Measurements from ENCODE around the gene NRXN3.

The NRXN3 gene

GRCh38 chr14:78667141-78667540, 497.0 kb downstream of the NRXN3 start:
- CTCF ChIA-PET, result no interaction called here
- POLR2A ChIA-PET, result no interaction called here
- Histone ChIP-seq H3K4me3 (ENCODE audit: low read depth, low read length) (no peak overlapping the region), H3K36me3 (ENCODE audit: control insufficient read depth in 2 of 2, insufficient read depth in 1 of 2, low read length in 2 of 2) (no peaks in the 10 kb centered on the region), H3K27ac (ENCODE audit: extremely low read depth, low read depth, low read length) (no peak overlapping the region), H3K4me1 (ENCODE audit: control insufficient read depth, insufficient read depth, low read length) (no peaks in the 10 kb centered on the region), H3K9me3 (ENCODE audit: control insufficient read depth, insufficient read depth, low read depth, low read length) (no peaks in the 10 kb centered on the region)
- TF ChIP-seq OVOL3 (tag by site-specific recombination; IDR thresholded peaks at IDR 0.05), result no peak
- no peak for TF ChIP-seq ZNF24 (tag by site-specific recombination; IDR thresholded peaks at IDR 0.05)
- TF ChIP-seq ZNF558 (tag by site-specific recombination; IDR thresholded peaks at IDR 0.05), result no peak
- no peak for TF ChIP-seq ZNF514 (tag by site-specific recombination; IDR thresholded peaks at IDR 0.05)
- TF ChIP-seq ZFP3 (tag by site-specific recombination; IDR thresholded peaks at IDR 0.05; ENCODE audit: low read depth), result no peak
- no peak for TF ChIP-seq ZNF274 (IDR thresholded peaks at IDR 0.05; ENCODE audit: low read length)
- TF ChIP-seq ZNF274 (tag by site-specific recombination; IDR thresholded peaks at IDR 0.05; ENCODE audit: borderline replicate concordance), result no peak
- TF ChIP-seq OSR2 (tag by site-specific recombination; IDR thresholded peaks at IDR 0.05), result no peak
- TF ChIP-seq ZNF23 (tag by site-specific recombination; IDR thresholded peaks at IDR 0.05; ENCODE audit: borderline replicate concordance), result no peak
- no peak for TF ChIP-seq ZNF777 (tag by site-specific recombination; IDR thresholded peaks at IDR 0.05; ENCODE audit: borderline replicate concordance)
- TF ChIP-seq KLF8 (tag by site-specific recombination; IDR thresholded peaks at IDR 0.05), result no peak
- TF ChIP-seq, protein P1, sequence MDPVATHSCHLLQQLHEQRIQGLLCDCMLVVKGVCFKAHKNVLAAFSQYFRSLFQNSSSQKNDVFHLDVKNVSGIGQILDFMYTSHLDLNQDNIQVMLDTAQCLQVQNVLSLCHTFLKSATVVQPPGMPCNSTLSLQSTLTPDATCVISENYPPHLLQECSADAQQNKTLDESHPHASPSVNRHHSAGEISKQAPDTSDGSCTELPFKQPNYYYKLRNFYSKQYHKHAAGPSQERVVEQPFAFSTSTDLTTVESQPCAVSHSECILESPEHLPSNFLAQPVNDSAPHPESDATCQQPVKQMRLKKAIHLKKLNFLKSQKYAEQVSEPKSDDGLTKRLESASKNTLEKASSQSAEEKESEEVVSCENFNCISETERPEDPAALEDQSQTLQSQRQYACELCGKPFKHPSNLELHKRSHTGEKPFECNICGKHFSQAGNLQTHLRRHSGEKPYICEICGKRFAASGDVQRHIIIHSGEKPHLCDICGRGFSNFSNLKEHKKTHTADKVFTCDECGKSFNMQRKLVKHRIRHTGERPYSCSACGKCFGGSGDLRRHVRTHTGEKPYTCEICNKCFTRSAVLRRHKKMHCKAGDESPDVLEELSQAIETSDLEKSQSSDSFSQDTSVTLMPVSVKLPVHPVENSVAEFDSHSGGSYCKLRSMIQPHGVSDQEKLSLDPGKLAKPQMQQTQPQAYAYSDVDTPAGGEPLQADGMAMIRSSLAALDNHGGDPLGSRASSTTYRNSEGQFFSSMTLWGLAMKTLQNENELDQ (tag by site-specific recombination; IDR thresholded peaks at IDR 0.05; ENCODE audit: low read depth), result no peak

DNA sequence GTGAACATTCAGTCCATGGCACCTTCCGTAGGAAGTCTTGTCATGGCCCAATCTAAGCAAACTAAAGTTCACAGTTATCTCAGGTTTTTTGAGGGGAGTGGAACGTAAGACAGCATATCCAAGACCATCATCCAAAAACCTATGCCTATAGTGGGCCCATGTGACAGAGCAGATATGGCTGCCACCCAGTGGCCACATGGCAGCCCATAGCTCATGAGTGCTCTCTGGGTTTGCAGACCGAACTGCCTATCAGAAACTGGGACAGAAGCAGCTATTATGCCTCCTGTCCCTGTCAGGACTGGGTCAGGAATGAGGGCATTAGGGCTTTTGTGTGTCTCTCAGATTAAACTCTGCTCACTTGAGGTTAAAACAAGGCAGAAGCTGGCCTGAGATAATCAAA, 503.7 kb downstream of the NRXN3 start:
- POLR2A ChIA-PET, result no interaction called here
- CTCF ChIA-PET, result interaction anchor here (0.9 kb wide), 1 partner anchor 92 kb away, joined by 3 read pairs; no protein-coding TSS in a partner anchor
- TF ChIP-seq ZNF747 (tag by site-specific recombination; IDR thresholded peaks at IDR 0.05) (no peak), ZNF366 (tag by site-specific recombination; conservative IDR thresholded peaks at IDR 0.05) (no peak), ZNF426 (tag by site-specific recombination; IDR thresholded peaks at IDR 0.05) (no peak), ZNF670 (tag by site-specific recombination; IDR thresholded peaks at IDR 0.05; ENCODE audit: low read depth) (no peak), ZNF658 (tag by site-specific recombination; IDR thresholded peaks at IDR 0.05) (no peak), ZSCAN16 (tag by site-specific recombination; IDR thresholded peaks at IDR 0.05) (no peak), ZNF239 (tag by site-specific recombination; IDR thresholded peaks at IDR 0.05) (no peak), ZNF266 (tag by site-specific recombination; IDR thresholded peaks at IDR 0.05; ENCODE audit: low read depth) (no peak), BCL11A (tag by site-specific recombination; IDR thresholded peaks at IDR 0.05; ENCODE audit: low read depth) (no peak), ZNF302 (tag by site-specific recombination; IDR thresholded peaks at IDR 0.05; ENCODE audit: low read depth) (no peak), ZNF133 (tag by site-specific recombination; IDR thresholded peaks at IDR 0.05) (no peak), ZNF138 (tag by site-specific recombination; IDR thresholded peaks at IDR 0.05; ENCODE audit: borderline replicate concordance) (no peak), ZBTB7A (tag by site-specific recombination; IDR thresholded peaks at IDR 0.05; ENCODE audit: low read depth) (no peak), ZNF555 (tag by site-specific recombination; conservative IDR thresholded peaks at IDR 0.05) (no peak), ZFP37 (tag by site-specific recombination; IDR thresholded peaks at IDR 0.05) (no peak)
- TF ChIP-seq, protein P2, sequence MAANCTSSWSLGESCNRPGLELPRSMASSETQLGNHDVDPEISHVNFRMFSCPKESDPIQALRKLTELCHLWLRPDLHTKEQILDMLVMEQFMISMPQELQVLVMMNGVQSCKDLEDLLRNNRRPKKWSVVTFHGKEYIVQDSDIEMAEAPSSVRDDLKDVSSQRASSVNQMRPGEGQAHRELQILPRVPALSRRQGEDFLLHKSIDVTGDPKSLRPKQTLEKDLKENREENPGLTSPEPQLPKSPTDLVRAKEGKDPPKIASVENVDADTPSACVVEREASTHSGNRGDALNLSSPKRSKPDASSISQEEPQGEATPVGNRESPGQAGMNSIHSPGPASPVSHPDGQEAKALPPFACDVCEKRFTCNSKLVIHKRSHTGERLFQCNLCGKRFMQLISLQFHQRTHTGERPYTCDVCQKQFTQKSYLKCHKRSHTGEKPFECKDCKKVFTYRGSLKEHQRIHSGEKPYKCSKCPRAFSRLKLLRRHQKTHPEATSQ (tag by site-specific recombination; IDR thresholded peaks at IDR 0.05), result no peak
- TF ChIP-seq, protein P3, sequence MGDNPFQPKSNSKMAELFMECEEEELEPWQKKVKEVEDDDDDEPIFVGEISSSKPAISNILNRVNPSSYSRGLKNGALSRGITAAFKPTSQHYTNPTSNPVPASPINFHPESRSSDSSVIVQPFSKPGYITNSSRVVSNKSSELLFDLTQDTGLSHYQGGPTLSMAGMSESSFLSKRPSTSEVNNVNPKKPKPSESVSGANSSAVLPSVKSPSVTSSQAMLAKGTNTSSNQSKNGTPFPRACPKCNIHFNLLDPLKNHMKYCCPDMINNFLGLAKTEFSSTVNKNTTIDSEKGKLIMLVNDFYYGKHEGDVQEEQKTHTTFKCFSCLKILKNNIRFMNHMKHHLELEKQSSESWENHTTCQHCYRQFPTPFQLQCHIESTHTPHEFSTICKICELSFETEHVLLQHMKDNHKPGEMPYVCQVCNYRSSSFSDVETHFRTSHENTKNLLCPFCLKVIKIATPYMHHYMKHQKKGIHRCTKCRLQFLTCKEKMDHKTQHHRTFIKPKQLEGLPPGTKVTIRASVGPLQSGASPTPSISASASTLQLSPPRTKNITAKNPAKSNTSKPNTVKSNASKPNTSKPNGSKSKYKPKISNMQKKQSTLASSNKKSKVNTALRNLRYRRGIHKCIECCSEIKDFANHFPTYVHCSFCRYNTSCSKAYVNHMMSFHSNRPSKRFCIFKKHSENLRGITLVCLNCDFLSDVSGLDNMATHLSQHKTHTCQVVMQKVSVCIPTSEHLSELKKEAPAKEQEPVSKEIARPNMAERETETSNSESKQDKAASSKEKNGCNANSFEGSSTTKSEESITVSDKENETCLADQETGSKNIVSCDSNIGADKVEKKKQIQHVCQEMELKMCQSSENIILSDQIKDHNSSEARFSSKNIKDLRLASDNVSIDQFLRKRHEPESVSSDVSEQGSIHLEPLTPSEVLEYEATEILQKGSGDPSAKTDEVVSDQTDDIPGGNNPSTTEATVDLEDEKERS (tag by site-specific recombination; IDR thresholded peaks at IDR 0.05), result no peak

More for the DNA sequence above, 503.7 kb downstream of the NRXN3 start:
- Histone ChIP-seq H3K4me1 (ENCODE audit: control insufficient read depth, insufficient read depth, low read length) (no peaks in the 10 kb centered on the region), H3K27ac (ENCODE audit: extremely low read depth, low read depth, low read length) (no peak overlapping the region), H3K4me3 (ENCODE audit: low read depth, low read length) (no peak overlapping the region), H3K36me3 (ENCODE audit: control insufficient read depth in 2 of 2, insufficient read depth in 1 of 2, low read length in 2 of 2) (no peaks in the 10 kb centered on the region), H3K9me3 (ENCODE audit: control insufficient read depth, insufficient read depth, low read depth, low read length) (no peaks in the 10 kb centered on the region)
